Stomach (tissue), 4 donors: ENCODE data around the gene TENM3.

ENCODE experiments used
- CTCF ChIP-seq, 7 experiments: fragments of 450-650 bp in 4 of 7; fragments of 200-600 bp in 3 of 7; sonication (generic) in 3 of 7; IDR thresholded peaks; one replicate each; pipeline ENCODE4 v1.5.1; 2016 to 2019; ENCODE audit warnings: antibody characterized with exemption in 7 of 7, control low read depth in 2 of 7, mild to moderate bottlenecking in 1 of 7
- EP300 ChIP-seq: sonication (generic); formaldehyde crosslinking; IDR thresholded peaks from one replicate; pipeline ENCODE4 v1.6.1; 2017; ENCODE audit warnings: antibody characterized with exemption
- POLR2A ChIP-seq, 4 donors: fragments of 450-650 bp; IDR thresholded peaks; one replicate each; pipeline ENCODE4 v1.6.1; 2016; ENCODE audit warnings: antibody characterized with exemption in 4 of 4, control low read depth in 2 of 4, mild to moderate bottlenecking in 1 of 4, moderate library complexity in 1 of 4

GRCh38 chr4:182264139-182264752 is 21.0 kb downstream of the TENM3 start:
- no peak for TF ChIP-seq POLR2A (IDR thresholded peaks at IDR 0.05)
- TF ChIP-seq CTCF (IDR thresholded peaks at IDR 0.05): no peak
- TF ChIP-seq EP300: no peak
